ENCODE results near the gene TGM2. TPM values are rescaled to one million over a fixed set of nuclear protein-coding genes. Genes with fewer than 3 reads are reported as not detected.

The TGM2 gene
- total RNA-seq, 4 donors from 2014 or later, result 3.7 to 6.2 (median 4.6) TPM

DNA sequence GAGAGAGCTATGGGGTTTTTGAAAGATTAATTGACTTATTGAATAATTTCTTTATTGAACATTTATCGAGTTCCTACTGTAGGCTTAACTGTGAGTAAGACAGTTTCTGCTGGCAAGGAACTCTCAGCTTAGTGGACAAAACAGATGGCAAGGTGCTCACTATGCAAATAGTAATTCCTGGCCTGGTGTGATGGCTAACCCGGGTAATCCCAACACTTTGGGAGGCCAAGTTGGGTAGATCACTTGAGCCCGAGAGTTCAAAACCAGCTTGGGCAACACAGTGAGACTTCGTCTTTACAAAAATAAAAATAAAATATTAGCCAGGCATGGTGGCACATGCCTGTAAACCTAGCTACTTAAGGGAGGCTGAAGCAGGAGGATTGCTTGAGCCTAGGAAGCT, 13.5 kb upstream of the TGM2 start:
- intact Hi-C loops (cut with DNase I; ENCODE audit: low total_unique reads), result no loop called here
- 89 to 93% methylated on average over 4 of the region's 4 CpGs for WGBS, 2 donors
- TF ChIP-seq POLR2A (IDR thresholded peaks at IDR 0.05), result no peak
- TF ChIP-seq, protein P1, sequence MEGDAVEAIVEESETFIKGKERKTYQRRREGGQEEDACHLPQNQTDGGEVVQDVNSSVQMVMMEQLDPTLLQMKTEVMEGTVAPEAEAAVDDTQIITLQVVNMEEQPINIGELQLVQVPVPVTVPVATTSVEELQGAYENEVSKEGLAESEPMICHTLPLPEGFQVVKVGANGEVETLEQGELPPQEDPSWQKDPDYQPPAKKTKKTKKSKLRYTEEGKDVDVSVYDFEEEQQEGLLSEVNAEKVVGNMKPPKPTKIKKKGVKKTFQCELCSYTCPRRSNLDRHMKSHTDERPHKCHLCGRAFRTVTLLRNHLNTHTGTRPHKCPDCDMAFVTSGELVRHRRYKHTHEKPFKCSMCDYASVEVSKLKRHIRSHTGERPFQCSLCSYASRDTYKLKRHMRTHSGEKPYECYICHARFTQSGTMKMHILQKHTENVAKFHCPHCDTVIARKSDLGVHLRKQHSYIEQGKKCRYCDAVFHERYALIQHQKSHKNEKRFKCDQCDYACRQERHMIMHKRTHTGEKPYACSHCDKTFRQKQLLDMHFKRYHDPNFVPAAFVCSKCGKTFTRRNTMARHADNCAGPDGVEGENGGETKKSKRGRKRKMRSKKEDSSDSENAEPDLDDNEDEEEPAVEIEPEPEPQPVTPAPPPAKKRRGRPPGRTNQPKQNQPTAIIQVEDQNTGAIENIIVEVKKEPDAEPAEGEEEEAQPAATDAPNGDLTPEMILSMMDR (IDR thresholded peaks at IDR 0.05), result no peak

DNA sequence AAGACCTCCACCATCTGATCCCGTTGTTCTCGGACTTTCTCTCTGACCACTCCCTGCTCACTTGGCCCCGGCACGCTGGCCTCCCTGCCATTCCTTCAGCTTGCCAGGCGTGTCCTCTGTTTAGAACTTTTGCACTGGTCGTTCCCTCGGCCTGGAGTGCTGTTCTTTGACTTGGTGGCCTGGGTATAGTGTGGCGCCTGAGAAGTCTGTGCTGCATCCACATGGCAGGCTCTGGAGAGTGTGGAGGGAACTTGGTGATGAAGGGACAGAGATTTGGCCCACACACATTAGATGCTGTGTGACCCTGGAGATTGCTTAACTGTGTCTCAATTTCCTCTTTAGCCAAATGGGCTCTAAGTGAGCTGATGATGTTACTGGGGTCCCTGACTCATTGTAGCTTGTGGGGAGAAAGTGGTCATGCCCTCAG, 13.0 kb upstream of the TGM2 start:
- TF ChIP-seq, protein P1 (IDR thresholded peaks at IDR 0.05), result no peak
- TF ChIP-seq POLR2A (IDR thresholded peaks at IDR 0.05), result no peak
- DNase-seq (ENCODE audit: low spot score in 2 of 2), result no peak
- intact Hi-C loops (cut with DNase I; ENCODE audit: low total_unique reads), result no loop called here
- 77 to 87% methylated on average over 8 of the region's 8 CpGs for WGBS, 2 donors
- H3K4me3 ChIP-seq (ENCODE audit: low read depth, poor library complexity, severe bottlenecking), result no peak overlapping the region

More for the DNA sequence above, 13.5 kb upstream of the TGM2 start:
- H3K4me3 ChIP-seq (ENCODE audit: low read depth, poor library complexity, severe bottlenecking), result no peak overlapping the region
- DNase-seq (ENCODE audit: low spot score in 2 of 2), result no peak

DNA sequence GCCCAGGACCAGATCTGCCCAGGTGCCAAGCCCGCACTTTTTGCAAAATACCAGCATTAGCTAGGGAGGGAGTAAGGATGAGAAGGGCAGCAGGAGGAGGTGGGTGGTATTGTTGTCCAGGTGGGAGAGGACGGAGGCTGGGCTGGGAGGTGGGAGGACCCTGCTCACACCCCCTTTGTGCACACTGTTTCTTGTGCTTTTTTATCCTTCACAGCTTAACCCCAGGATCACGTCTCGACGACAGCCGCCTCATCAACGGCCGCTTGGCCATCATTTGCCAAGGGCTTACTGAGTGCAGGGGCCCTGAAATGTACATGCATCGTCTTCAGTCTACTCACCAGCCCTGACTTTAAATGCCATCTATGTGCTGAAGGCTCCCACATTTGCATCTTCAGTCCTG, 12.1 kb upstream of the TGM2 start:
- no peak for DNase-seq (ENCODE audit: low spot score in 2 of 2)
- WGBS, 2 donors, result 84 to 85% methylated on average over 9 of the region's 9 CpGs
- H3K4me3 ChIP-seq (ENCODE audit: low read depth, poor library complexity, severe bottlenecking), result no peak overlapping the region
- TF ChIP-seq POLR2A (IDR thresholded peaks at IDR 0.05), result no peak
- TF ChIP-seq, protein P1 (IDR thresholded peaks at IDR 0.05), result no peak
- intact Hi-C loops (cut with DNase I; ENCODE audit: low total_unique reads), result no loop called here

DNA sequence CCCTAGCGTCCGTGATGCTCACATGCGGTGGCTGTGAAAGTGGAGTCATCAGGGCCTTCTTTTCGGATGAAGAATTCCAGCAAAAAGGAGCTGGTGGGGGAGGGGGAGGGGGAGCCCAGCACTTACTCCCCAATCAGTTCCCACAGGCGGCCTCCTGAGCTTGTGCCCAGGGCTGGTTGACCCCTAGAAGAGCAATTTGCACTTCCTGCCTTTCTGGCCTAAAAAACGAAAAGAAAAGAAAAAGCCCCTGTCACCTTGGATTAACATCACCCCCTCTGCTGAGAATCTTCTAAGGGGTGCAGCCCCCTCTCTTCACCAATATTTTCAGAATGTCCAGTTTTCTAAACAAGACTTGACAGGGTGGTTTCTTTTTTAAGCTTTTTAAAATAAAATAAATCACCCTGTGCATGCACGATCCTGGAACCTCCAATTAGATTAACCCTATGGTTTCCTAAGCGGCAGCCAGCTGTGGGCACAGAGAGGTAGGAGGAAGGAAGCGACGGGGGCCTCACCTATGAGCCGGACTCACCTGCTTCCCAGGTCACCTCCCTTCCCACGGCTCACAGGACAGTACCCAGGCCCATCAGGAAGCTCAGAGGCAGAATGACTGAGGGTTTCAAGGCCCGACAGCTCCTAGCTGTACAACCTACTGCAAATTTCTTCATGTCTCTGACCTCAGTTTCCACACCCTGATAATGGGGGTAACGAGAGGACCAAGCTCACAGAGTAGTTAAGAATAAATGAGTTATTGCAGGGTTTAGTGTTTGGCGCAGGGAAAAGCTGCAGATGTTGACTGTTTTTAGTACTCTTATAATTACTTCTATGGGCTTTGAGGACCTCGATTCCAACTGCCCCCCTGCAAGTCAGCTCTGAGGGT, 10.5 kb upstream of the TGM2 start:
- no peak for DNase-seq (ENCODE audit: low spot score in 2 of 2)
- 71 to 75% methylated on average over 16 of the region's 16 CpGs for WGBS, 2 donors

DNA sequence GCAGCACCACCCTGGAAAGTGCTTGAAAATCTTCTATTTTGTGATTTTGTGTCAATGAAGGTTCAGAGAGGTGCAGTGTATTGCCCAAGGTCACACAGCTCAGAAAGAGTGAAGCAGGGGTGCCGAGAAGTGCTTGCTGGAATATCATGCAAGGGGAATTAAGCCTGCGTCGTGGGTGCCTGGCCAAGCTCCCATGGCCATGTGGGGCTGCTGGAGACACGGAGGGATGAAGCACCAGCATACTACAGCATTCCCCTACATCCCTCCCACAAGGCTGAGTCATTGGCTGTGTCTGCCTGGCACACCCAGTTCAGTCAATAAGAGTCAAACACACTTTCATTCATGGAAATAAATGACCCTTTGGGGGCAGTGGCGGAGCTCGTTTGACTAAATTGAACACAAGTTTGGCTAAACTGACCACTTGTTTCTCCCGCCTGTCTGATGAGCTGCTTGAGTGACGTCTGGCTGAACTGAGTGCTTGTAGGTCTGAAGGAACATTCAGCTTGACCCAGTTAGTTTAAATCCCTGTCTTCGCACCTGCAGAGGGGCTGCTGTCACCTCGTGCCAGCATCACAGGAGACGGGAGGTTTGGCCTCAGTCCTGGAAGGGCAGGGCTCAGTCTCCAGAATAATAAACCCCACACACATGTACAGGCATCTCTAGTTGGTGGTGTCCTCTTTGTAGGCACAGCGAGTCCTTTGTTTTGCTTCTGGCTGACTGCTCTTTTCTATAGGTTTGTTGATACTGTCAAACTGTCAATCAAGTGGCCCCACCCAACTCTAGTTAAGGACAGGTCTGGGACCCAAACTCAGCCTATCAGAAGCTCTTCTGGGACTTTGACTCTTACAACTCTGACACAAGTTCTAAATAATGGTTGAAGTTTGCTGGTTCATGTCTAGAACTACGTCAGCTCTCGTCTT, 8.4 kb upstream of the TGM2 start:
- no peak overlapping the region for H3K4me3 ChIP-seq (ENCODE audit: low read depth, poor library complexity, severe bottlenecking)
- TF ChIP-seq, protein P1 (IDR thresholded peaks at IDR 0.05), result no peak
- no peak for TF ChIP-seq POLR2A (IDR thresholded peaks at IDR 0.05)
- no peak for DNase-seq (ENCODE audit: low spot score in 2 of 2)
- WGBS, 2 donors, result 34 to 37% methylated on average over 14 of the region's 14 CpGs
- intact Hi-C loops (cut with DNase I; ENCODE audit: low total_unique reads), result no loop called here

More for the DNA sequence above, 10.5 kb upstream of the TGM2 start:
- no peak overlapping the region for H3K4me3 ChIP-seq (ENCODE audit: low read depth, poor library complexity, severe bottlenecking)
- TF ChIP-seq POLR2A (IDR thresholded peaks at IDR 0.05), result no peak
- TF ChIP-seq, protein P1 (IDR thresholded peaks at IDR 0.05), result no peak
- intact Hi-C loops (cut with DNase I; ENCODE audit: low total_unique reads), result no loop called here
